Upper lobe of left lung (tissue), 6 donors: ENCODE data around the gene MKLN1. TPM values are rescaled to one million over a fixed set of nuclear protein-coding genes. Genes with fewer than 3 reads are reported as not detected.

Source experiments
- ATAC-seq, 2 donors: fragments of 200-7000 bp; cut with Tn5 transposase; one replicate each; pipeline ENCODE4 v1.9.1; 2022; ENCODE audit warnings: mild to moderate bottlenecking in 2 of 2, moderate library complexity in 2 of 2; ENCODE audit not compliant: low FRiP score in 2 of 2
- DNase-seq, 2 donors: peaks; one replicate each; pipeline ENCODE4 v3.0.0-alpha.2; 2019 to 2020
- H3K27ac ChIP-seq, 4 donors: fragments of 200-600 bp; sonication (generic); one replicate each; pipeline ENCODE4 v1.5.1; 2016 to 2019
- H3K27me3 ChIP-seq, 4 donors: fragments of 200-600 bp; sonication (generic); one replicate each; pipeline ENCODE4 v1.5.1; 2017 to 2019
- H3K36me3 ChIP-seq, 4 donors: fragments of 200-600 bp; sonication (generic); one replicate each; pipeline ENCODE4 v1.5.1; 2016 to 2019
- H3K4me1 ChIP-seq, 4 donors: fragments of 200-600 bp; sonication (generic); one replicate each; pipeline ENCODE4 v1.5.1; 2018 to 2019
- H3K4me3 ChIP-seq, 4 donors: fragments of 200-600 bp; sonication (generic); one replicate each; pipeline ENCODE4 v1.5.1; 2017 to 2019; ENCODE audit warnings: mild to moderate bottlenecking in 2 of 4, moderate library complexity in 1 of 4
- H3K9me3 ChIP-seq, 4 donors: fragments of 200-600 bp; sonication (generic); one replicate each; pipeline ENCODE4 v1.5.1; 2018 to 2019
- CTCF ChIP-seq, 6 experiments: fragments of 450-650 bp in 4 of 6; fragments of 200-600 bp in 2 of 6; sonication (generic) in 2 of 6; IDR thresholded peaks; one replicate each; pipeline ENCODE4 v1.5.1; 2016 to 2019; ENCODE audit warnings: antibody characterized with exemption in 6 of 6
- EP300 ChIP-seq, 4 donors: sonication (generic); formaldehyde crosslinking; IDR thresholded peaks; one replicate each; pipeline ENCODE4 v1.5.1; 2017; ENCODE audit warnings: antibody characterized with exemption in 4 of 4, control low read depth in 2 of 4
- POLR2A ChIP-seq, 4 donors: fragments of 450-650 bp; IDR thresholded peaks; one replicate each; pipeline ENCODE4 v1.5.1; 2016 to 2017; ENCODE audit warnings: antibody characterized with exemption in 4 of 4, mild to moderate bottlenecking in 2 of 4
- POLR2AphosphoS5 ChIP-seq, 2 donors: sonication (generic); formaldehyde crosslinking; IDR thresholded peaks; one replicate each; pipeline ENCODE4 v1.5.1; 2017; ENCODE audit warnings: antibody characterized with exemption in 2 of 2
- WGBS, 2 donors: methylation state at CpG; one replicate each; pipeline ENCODE4 v1.1.5; 2017 to 2018; 5-methylcytosine and 5-hydroxymethylcytosine counted together
- total RNA-seq, 6 donors: library from RNA; depleted of rRNA in 4 of 6; stranded (reverse); fragments of >200 nt in 4 of 6; gene quantifications; one replicate each; pipeline versions ENCODE4 v1.1.0 to v1.2.1, GENCODE V29; 2016 to 2021
- donor health status: DM: no; HTN: no; CAD: no; lungs with moderate emphysema.
- donor health status: DM: no; HTN: yes; CAD: no; lungs with severe emphysema.

The MKLN1 gene
- total RNA-seq, 6 donors from 2014 or later = 36.7 to 105 (median 44.5) TPM

- H3K4me1 ChIP-seq = no peaks in the 10 kb centered on the region
- H3K9me3 ChIP-seq = no peaks in the 10 kb centered on the region
- H3K27ac ChIP-seq = no peak overlapping the region
- peaks cover 0 to 38% (median 12%) of the 10 kb centered on the region in 4 donors for H3K36me3 ChIP-seq
- TF ChIP-seq POLR2AphosphoS5 (IDR thresholded peaks at IDR 0.05) (no peak), EP300 (IDR thresholded peaks at IDR 0.05) (no peak), CTCF (IDR thresholded peaks at IDR 0.05) (no peak), POLR2A (IDR thresholded peaks at IDR 0.05) (no peak)
- DNase-seq (no peak), ATAC-seq (no peak)
- H3K27me3 ChIP-seq = no peaks in the 10 kb centered on the region
- H3K4me3 ChIP-seq = no peak overlapping the region
- WGBS, 2 donors = 82 to 87% methylated on average over 2 of the region's 2 CpGs
Measured at GRCh38 chr7:131438969-131439368, 111.3 kb downstream of the MKLN1 start.

GRCh38 chr7:131443496-131443895 is 115.8 kb downstream of the MKLN1 start:
- TF ChIP-seq POLR2AphosphoS5 (IDR thresholded peaks at IDR 0.05) (no peak), CTCF (IDR thresholded peaks at IDR 0.05) (no peak), EP300 (IDR thresholded peaks at IDR 0.05) (no peak), POLR2A (IDR thresholded peaks at IDR 0.05) (no peak)
- ATAC-seq (no peak), DNase-seq (no peak)
- Histone ChIP-seq H3K4me3 (no peak overlapping the region), H3K27me3 (no peaks in the 10 kb centered on the region), H3K36me3 (peaks cover 0 to 46% (median 15%) of the 10 kb centered on the region in 4 donors), H3K9me3 (no peaks in the 10 kb centered on the region), H3K4me1 (no peaks in the 10 kb centered on the region), H3K27ac (no peak overlapping the region)
- WGBS, 2 donors = 93 to 95% methylated on average over 5 of the region's 5 CpGs

DNA sequence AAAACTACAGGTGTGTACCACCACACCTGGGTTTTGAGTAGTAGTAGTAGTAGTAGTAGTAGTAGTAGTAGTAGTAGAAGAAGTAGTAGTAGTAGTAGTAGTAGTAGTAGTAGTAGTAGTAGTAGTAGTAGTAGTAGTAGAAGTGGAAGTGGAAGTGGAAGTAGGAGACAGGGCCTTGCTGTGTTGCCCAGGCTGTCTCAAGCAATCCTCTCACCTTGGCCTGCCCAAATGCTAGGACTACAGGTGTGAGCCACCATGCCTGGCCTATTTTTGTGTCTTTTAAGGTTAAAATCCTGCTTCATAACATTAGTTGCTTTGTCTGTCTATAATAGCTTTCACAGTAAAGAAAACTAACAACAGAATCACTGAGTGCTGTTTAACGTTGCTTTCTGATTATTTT is 117.0 kb downstream of the MKLN1 start:
- no peak overlapping the region for H3K4me3 ChIP-seq
- no peak overlapping the region for H3K27ac ChIP-seq
- no peak for DNase-seq
- H3K27me3 ChIP-seq = no peaks in the 10 kb centered on the region
- no peaks in the 10 kb centered on the region for H3K4me1 ChIP-seq
- no peak for TF ChIP-seq CTCF (IDR thresholded peaks at IDR 0.05)
- no peak for TF ChIP-seq POLR2AphosphoS5 (IDR thresholded peaks at IDR 0.05)
- no peak for TF ChIP-seq POLR2A (IDR thresholded peaks at IDR 0.05)
- no peak for TF ChIP-seq EP300 (IDR thresholded peaks at IDR 0.05)
- peaks cover 0 to 45% (median 13%) of the 10 kb centered on the region in 4 donors for H3K36me3 ChIP-seq
- ATAC-seq = no peak
- 93 to 97% methylated on average over 1 of the region's 1 CpG for WGBS, 2 donors
- no peaks in the 10 kb centered on the region for H3K9me3 ChIP-seq

DNA sequence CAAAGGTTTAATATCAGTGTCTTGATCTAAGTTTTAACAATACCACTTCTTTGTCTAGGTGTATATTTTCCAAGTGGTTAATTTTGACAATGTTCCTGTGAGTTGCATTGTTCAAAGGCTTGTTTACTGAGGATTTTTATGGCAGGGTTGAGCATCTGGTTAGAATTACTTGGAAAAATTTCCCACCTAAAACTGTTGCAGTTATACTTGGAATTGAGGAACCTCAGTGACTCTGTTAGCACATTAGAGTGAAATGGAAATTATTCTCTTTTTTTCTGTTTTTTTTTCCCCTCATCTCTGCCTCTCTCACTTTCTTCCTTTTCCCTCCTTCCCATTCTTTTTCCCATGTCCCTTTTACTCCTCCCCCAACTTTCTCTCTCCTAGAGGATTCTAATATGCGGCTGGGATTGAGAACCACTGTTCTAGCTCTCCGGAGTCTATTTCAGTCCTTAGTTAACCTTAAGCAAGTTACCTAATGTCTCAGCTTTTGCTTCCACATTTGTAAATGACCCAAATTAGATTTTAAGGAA is 121.8 kb downstream of the MKLN1 start:
- peaks cover 0 to 45% (median 3%) of the 10 kb centered on the region in 4 donors for H3K36me3 ChIP-seq
- TF ChIP-seq POLR2AphosphoS5 (IDR thresholded peaks at IDR 0.05) (no peak), EP300 (IDR thresholded peaks at IDR 0.05) (no peak), CTCF (IDR thresholded peaks at IDR 0.05) (no peak)

GRCh38 chr7:131454498-131454897 is 126.8 kb downstream of the MKLN1 start:
- no peak for ATAC-seq
- no peaks in the 10 kb centered on the region for H3K27me3 ChIP-seq
- no peaks in the 10 kb centered on the region for H3K9me3 ChIP-seq
- TF ChIP-seq POLR2A (IDR thresholded peaks at IDR 0.05) (no peak), CTCF (IDR thresholded peaks at IDR 0.05) (no peak), EP300 (IDR thresholded peaks at IDR 0.05) (no peak), POLR2AphosphoS5 (IDR thresholded peaks at IDR 0.05) (no peak)
- no peak for DNase-seq
- no peak overlapping the region for H3K27ac ChIP-seq
- no peaks in the 10 kb centered on the region for H3K4me1 ChIP-seq
- WGBS, 2 donors = 100% methylated on average over 1 of the region's 1 CpG
- no peak overlapping the region for H3K4me3 ChIP-seq
- peaks cover 0 to 16% (median 0%) of the 10 kb centered on the region in 4 donors for H3K36me3 ChIP-seq

More for the DNA sequence above, 121.8 kb downstream of the MKLN1 start:
- no peak overlapping the region for H3K27ac ChIP-seq
- no peaks in the 10 kb centered on the region for H3K4me1 ChIP-seq
- H3K4me3 ChIP-seq = no peak overlapping the region
- no peaks in the 10 kb centered on the region for H3K9me3 ChIP-seq
- no peak for ATAC-seq
- WGBS, 2 donors = 97 to 99% methylated on average over 2 of the region's 2 CpGs
- no peaks in the 10 kb centered on the region for H3K27me3 ChIP-seq
- DNase-seq = no peak
